ENCODE data around the gene LRP8.
"Not testable (repeated sequence)": the region's sequence is repeated elsewhere in the genome, so short reads cannot be mapped to it uniquely, and the experiment has no call there.

DNA sequence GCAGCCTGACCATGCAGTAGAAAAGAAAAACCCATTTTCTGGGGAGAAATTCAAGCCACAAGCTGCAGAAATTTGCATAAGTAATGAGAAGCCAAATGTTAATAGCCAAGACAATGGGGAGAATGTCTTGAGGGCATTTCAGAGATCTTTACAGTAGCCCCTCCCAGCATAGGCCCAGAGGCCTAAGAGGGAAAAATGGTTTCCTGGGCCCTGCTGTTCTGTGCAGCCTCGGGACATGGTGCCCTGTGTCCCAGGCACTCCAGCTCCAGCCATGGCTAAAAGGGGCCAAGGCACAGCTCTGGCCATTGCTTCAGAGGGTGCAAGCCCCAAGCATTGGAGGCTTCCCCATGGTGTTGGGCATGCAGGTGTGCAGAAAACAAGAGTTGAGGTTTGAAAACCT, 122.4 kb downstream of the LRP8 start:
- TF ChIP-seq, protein P1, sequence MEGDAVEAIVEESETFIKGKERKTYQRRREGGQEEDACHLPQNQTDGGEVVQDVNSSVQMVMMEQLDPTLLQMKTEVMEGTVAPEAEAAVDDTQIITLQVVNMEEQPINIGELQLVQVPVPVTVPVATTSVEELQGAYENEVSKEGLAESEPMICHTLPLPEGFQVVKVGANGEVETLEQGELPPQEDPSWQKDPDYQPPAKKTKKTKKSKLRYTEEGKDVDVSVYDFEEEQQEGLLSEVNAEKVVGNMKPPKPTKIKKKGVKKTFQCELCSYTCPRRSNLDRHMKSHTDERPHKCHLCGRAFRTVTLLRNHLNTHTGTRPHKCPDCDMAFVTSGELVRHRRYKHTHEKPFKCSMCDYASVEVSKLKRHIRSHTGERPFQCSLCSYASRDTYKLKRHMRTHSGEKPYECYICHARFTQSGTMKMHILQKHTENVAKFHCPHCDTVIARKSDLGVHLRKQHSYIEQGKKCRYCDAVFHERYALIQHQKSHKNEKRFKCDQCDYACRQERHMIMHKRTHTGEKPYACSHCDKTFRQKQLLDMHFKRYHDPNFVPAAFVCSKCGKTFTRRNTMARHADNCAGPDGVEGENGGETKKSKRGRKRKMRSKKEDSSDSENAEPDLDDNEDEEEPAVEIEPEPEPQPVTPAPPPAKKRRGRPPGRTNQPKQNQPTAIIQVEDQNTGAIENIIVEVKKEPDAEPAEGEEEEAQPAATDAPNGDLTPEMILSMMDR (optimal IDR thresholded peaks at IDR 0.05 in 1 of 3, IDR thresholded peaks at IDR 0.05 in 1 of 3, conservative IDR thresholded peaks at IDR 0.05 in 1 of 3; ENCODE audit: extremely low read depth in 1 of 3, insufficient read depth in 2 of 3, low read length in 3 of 3) = not testable (repeated sequence)
- TF ChIP-seq EZH2 (IDR thresholded peaks at IDR 0.05; ENCODE audit: low read length) = not testable (repeated sequence)
